ACHN (cell line): ENCODE results near the gene SFMBT2.

ENCODE experiments used
- DNase-seq: peaks from one replicate; pipeline ENCODE4 v3.0.0-alpha.2; 2015
- in situ Hi-C: cut with HindIII; loops from 2 replicates; pipeline ENCODE4 v1.10.0; 2017; ENCODE audit warnings: low sequenced_read_pairs, low pct_ligation_motif_present, low pct_unique_long_range_greater_than_20kb

SFMBT2 gene

GRCh38 chr10:7343040-7343439 is 67.8 kb downstream of the SFMBT2 start:
- in situ Hi-C loops: no loop called here
- no peak for DNase-seq

- in situ Hi-C loops: no loop called here
Measured at GRCh38 chr10:7340179-7340874, 70.5 kb downstream of the SFMBT2 start.

DNA sequence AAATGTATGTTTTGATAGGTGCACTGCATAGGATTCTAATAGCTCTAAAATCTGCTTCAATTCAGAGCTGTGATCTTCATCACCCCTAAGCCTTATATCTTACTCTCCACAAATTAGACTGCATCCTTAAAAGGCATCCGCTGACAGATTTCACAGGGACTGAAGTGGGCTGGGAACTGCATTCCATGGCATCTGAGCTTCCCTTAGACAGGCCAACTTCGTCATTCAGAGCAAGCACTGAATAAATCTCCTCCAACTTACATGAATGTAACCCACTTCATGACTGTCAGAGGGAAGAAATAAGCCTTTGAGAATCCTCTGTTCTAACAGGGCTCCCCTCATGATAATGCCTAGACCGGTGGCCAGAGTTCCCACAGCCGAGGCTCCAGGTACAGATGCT is 71.3 kb downstream of the SFMBT2 start:
- DNase-seq: no peak
- in situ Hi-C loops: no loop called here

More at GRCh38 chr10:7340179-7340874, 70.5 kb downstream of the SFMBT2 start:
- no peak for DNase-seq

DNA sequence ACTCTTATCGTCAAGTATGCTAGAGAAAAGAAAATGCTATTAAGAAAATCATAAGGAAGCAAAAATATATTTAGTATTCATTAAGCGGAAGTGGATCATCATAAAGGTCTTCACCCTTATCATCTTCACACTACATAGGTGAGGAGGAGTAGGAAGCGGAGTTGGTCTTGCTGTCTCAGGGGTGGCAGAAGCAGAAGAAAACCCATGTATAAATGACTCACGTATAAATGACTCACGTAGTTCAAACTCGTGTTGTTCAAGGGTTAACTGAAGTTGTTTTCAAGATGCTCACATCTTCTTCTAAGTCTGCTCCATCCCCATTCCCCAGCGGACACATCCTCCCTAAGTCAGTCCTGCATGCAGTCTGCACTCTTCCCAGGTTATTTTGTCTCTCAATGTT is 72.4 kb downstream of the SFMBT2 start:
- in situ Hi-C loops: no loop called here
- no peak for DNase-seq

DNA sequence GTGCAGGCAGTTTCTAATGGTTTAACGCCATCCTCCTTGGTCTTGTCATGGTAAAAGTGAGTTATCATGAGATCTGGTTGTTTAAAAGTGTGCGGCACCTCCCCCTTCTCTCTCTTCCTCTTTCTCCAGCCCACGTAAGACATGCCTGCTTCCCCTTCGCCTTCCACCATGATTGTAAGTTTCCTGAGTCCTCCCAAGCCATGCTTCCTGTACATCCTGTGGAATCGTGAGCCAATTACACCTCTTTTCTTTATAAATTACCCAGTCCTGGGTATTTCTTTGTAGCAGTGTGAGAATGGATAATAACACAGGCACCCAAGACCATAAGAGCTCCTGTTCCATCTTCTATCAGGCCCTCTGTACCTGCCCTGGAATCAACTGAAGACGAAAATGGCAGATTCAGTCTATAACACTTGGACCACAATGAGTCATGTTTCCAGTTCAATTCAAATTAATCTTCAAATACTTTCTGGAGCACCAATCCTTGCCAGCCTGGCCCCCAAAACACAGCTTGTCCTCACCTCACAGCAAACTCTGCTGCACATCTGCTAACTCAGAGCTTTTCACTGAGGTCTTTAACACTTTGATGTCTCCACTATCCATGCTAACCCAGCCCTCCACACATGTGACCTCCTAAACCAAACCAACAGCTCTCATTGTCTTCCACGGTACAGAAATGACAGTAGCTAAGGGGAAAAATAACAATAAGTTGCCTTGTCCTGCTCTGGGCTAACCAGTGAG is 73.2 kb downstream of the SFMBT2 start:
- DNase-seq: no peak
- in situ Hi-C loops: no loop called here

DNA sequence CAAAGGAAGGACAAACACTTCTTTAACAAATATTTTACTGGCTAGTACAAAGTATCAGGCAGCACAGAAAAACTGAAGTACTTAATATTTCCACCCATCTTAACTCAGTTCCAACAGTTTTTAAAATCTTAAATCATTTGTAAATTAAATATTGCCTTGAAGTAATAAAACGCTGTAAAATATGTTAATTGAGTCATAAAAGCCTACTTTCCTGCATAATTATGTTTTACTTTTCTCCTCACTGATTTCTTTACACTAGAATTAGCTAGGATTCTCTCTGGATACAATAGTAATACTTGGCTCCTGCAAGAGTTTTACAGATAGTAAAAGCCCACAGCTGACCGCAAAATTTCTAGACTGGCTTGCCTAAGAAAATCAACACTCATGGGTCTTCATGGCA is 74.9 kb downstream of the SFMBT2 start:
- no peak for DNase-seq
- in situ Hi-C loops: no loop called here

- in situ Hi-C loops: no loop called here
- no peak for DNase-seq
Measured at GRCh38 chr10:7334642-7334964, 76.2 kb downstream of the SFMBT2 start.

DNA sequence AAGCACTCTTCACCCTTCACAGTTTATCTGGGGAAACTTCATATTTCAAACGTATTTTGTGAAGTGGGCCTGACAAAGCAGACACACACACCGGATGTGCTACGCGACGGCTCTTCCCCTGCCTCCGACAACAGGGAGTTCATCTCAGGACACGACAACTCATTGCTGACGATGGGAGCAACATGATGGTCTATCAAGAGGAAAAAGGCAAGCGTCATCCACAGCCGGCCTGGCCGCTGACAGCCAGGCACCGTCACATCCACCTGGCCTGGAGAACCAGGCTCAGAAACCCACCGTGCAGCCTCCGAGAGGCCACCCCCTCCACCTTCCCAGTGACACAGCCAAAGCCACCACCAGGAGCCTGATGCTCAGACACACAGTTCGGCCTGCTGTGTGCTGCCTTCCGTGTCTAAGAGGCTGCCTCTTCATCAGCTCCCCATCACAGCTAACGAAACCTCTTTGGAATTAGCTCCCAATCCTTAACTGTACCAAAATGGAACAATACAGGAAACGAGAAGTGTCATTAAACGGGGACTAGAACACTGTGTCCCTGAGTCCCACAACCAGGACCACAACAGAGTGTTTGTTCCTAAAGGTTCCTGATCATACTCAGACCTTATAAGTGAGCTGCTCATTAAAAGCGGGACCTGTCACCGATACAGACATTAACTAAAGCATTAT is 76.7 kb downstream of the SFMBT2 start:
- in situ Hi-C loops: no loop called here
- no peak for DNase-seq

DNA sequence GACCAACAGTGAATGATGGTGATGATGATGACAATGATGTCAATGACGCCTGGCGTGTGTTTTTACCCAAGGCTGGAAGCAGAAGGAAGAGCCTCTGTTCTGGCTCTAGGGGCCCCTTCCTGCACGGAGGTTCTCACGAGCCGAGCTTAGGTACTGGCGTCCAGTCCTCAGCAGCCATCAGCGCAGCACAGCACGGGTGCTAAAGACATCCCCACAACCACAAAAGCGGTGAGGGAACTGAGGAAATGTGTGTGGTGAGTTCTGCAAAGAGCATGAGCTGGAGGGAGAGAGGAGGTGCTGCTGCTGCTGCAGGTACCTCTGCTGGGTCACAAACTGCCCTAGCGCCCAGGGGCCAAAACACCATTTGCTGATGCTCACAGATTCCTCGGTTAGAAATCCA is 81.6 kb downstream of the SFMBT2 start:
- in situ Hi-C loops: no loop called here
- no peak for DNase-seq

- in situ Hi-C loops: no loop called here
Measured at GRCh38 chr10:7327885-7328284, 82.9 kb downstream of the SFMBT2 start.

GRCh38 chr10:7322623-7323022 is 88.2 kb downstream of the SFMBT2 start:
- in situ Hi-C loops: no loop called here
- DNase-seq: no peak

More at GRCh38 chr10:7327885-7328284, 82.9 kb downstream of the SFMBT2 start:
- no peak for DNase-seq

- no peak for DNase-seq
- in situ Hi-C loops: no loop called here
Measured at GRCh38 chr10:7320072-7320471, 90.8 kb downstream of the SFMBT2 start.

- no peak for DNase-seq
- in situ Hi-C loops: no loop called here
Measured at GRCh38 chr10:7319632-7320031, 91.2 kb downstream of the SFMBT2 start.

DNA sequence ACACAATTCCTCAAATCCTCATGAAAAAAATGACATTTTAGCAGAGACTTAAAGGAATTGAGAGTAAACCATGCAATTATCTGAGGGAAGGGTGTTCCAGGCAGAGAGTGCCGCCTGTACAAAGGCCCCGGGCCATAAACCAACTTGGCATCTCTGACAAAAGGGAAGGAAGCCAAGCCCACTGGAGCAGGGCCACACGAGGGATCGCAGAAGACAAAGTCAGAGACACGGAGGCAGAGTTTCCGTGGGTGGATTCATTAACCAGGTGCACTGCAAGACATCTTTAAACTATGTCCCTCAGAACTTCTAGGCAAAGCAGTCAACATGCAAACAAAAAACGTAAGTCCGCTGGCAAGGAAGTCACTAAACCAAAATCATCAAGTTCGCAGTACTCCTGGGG is 92.0 kb downstream of the SFMBT2 start:
- in situ Hi-C loops: no loop called here
- DNase-seq: no peak

DNA sequence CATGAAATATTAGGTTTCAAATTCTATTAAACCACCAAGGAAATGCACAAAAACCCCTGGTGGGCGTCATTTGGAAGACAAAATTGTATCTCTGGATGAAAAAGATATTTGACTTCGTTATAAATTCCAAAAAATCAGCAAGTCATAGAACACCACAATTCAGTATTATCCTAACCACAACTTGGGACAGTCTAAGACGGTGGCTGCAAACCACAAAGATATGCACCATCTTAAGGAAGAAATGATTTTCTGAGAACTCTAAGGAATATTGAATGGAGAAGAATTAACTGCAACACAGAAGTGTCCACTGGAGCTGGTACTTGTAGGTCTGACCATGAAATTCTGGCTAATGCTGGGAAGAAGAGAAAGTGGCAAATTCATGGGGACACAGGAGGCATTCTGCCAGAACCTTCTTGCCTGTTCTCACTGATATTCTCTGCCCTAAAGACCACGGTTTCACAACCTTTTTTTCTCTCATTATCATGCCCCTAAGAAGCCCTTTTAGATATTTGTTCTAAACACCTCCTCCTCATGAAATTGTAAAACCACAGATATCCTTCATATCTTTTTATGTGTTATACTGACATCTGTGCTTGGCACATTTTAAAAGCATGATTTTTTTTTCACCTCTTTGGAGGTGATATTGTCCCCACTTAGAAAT is 92.9 kb downstream of the SFMBT2 start:
- in situ Hi-C loops: no loop called here

GRCh38 chr10:7316839-7317238 is 94.0 kb downstream of the SFMBT2 start:
- no peak for DNase-seq

More for the DNA sequence above, 92.9 kb downstream of the SFMBT2 start:
- no peak for DNase-seq

GRCh38 chr10:7315906-7316305 is 94.9 kb downstream of the SFMBT2 start:
- in situ Hi-C loops: no loop called here

More at GRCh38 chr10:7316839-7317238, 94.0 kb downstream of the SFMBT2 start:
- in situ Hi-C loops: no loop called here

DNA sequence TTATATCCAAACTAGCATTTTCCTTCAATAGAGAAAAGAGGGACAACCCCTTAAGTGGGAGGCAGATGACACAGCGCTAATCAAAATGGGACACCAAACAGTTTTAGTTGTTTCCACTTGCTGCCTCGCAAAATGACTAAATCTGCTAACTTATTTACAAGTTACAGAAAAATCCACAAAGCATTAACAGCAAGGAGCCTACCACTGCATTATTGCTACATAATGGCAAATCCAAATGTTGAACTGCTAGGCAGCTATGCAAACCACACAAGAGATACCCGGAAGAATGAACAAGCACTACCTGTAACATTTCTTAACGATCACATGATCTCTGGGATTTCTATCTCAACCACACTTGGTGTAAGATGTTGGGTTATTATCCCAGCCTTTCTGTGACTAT is 96.7 kb downstream of the SFMBT2 start:
- no peak for DNase-seq
- in situ Hi-C loops: no loop called here

More at GRCh38 chr10:7315906-7316305, 94.9 kb downstream of the SFMBT2 start:
- DNase-seq: no peak

DNA sequence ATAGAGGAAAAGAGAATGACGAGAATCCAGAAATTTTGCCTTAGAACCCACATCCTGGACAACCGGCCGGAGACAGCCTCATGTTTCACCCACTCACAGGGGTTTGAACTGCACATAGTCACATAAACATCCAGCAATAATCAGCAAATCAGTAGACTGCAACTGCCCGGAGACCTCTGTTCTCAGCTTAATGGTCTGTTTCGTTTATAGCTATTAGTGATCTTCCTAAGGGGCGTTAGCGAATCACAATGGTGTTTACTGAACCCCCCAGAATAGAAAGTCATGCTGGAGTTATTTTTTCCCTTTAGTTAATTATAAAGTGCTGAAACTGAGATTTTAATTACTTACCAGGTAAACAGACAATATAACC is 98.4 kb downstream of the SFMBT2 start:
- DNase-seq: no peak
- in situ Hi-C loops: no loop called here
